GM12875 (cell line): ENCODE measurements around the gene AGAP2.
"Not testable (repeated sequence)": the region's sequence is repeated elsewhere in the genome, so short reads cannot be mapped to it uniquely, and the experiment has no call there.

Experiments
- H3K4me3 ChIP-seq: one replicate; pipeline ENCODE4 v1.5.1; 2011; ENCODE audit warnings: low read depth, low read length, control low read depth
- CTCF ChIP-seq: IDR thresholded peaks from 2 replicates; pipeline ENCODE4 v1.5.1; 2011; ENCODE audit warnings: low read depth, mild to moderate bottlenecking, control low read depth, inconsistent platforms, low read length, moderate library complexity, borderline replicate concordance; ENCODE audit not compliant: insufficient read depth

Gene AGAP2

GRCh38 chr12:57780284-57780897, 41.8 kb upstream of the AGAP2 start:
- TF ChIP-seq CTCF, result no peak
- H3K4me3 ChIP-seq, result no peak overlapping the region

GRCh38 chr12:57779736-57780135, 41.2 kb upstream of the AGAP2 start:
- no peak for TF ChIP-seq CTCF
- H3K4me3 ChIP-seq, result no peak overlapping the region

- no peak for TF ChIP-seq CTCF
These were observed 39.4 kb upstream of the AGAP2 start for GRCh38 chr12:57777911-57778310.

GRCh38 chr12:57777367-57777766, 38.8 kb upstream of the AGAP2 start:
- TF ChIP-seq CTCF, result no peak
- no peak overlapping the region for H3K4me3 ChIP-seq

More at GRCh38 chr12:57777911-57778310, 39.4 kb upstream of the AGAP2 start:
- no peak overlapping the region for H3K4me3 ChIP-seq

GRCh38 chr12:57776247-57776587, 37.7 kb upstream of the AGAP2 start:
- no peak overlapping the region for H3K4me3 ChIP-seq
- no peak for TF ChIP-seq CTCF

- H3K4me3 ChIP-seq, result no peak overlapping the region
- 0 out of 2 replicates have a peak, but pooled peaks have one; percentile 16 for TF ChIP-seq CTCF
These were observed 37.2 kb upstream of the AGAP2 start for GRCh38 chr12:57775563-57776246.

GRCh38 chr12:57775044-57775443, 36.5 kb upstream of the AGAP2 start:
- TF ChIP-seq CTCF, result no peak
- H3K4me3 ChIP-seq, result no peak overlapping the region

GRCh38 chr12:57774634-57775033, 36.1 kb upstream of the AGAP2 start:
- not testable (repeated sequence) for H3K4me3 ChIP-seq
